ENCODE measurements around the gene LLGL2.

Gene LLGL2

DNA sequence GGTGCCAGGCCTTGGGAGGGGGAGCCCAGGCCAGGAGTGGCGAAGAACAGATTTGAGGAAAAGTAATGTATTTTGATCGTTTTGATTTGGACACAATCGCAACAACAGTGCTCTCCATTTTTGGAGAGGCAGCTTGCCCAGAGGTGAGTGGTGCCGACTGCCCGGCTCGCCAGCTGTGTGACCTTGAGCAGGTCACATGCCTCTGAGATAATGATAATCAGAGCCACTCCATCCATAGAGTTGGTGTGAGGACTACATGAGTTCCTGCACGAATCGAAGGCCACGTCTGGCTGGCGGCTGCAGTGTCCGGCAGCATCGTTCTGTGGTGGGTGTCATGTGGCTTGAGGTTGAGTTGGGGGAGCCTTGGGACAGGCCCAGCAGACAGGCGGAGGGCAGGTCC, 20.7 kb downstream of the LLGL2 start:
- TF ChIP-seq, protein P1, sequence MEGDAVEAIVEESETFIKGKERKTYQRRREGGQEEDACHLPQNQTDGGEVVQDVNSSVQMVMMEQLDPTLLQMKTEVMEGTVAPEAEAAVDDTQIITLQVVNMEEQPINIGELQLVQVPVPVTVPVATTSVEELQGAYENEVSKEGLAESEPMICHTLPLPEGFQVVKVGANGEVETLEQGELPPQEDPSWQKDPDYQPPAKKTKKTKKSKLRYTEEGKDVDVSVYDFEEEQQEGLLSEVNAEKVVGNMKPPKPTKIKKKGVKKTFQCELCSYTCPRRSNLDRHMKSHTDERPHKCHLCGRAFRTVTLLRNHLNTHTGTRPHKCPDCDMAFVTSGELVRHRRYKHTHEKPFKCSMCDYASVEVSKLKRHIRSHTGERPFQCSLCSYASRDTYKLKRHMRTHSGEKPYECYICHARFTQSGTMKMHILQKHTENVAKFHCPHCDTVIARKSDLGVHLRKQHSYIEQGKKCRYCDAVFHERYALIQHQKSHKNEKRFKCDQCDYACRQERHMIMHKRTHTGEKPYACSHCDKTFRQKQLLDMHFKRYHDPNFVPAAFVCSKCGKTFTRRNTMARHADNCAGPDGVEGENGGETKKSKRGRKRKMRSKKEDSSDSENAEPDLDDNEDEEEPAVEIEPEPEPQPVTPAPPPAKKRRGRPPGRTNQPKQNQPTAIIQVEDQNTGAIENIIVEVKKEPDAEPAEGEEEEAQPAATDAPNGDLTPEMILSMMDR (IDR thresholded peaks at IDR 0.05; ENCODE audit: extremely low read depth, insufficient read depth, missing control alignments), result no peak
- in situ Hi-C loops (cut with MboI; ENCODE audit: low pct_unique_long_range_greater_than_20kb, low sequenced_read_pairs, unreplicated experiment), result no loop called here

DNA sequence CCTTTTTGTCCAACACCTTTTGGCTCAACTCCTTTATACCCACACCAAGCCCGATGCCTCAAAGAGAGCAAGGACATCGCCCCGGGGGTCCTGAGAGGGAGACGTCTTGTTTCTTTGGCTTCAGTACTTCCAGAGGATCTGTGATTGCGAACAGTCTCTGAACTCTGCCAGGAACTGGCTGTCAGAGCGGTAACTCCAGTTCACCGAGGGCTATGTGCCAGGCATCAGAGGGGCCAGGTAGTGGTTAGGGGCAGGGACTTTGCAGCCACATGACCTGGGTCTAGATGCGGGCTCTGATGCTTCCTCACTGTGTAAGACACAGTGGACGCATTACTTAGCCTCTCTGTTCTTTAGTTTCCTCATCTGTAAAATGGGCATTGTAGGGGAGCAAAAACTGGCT, 21.6 kb downstream of the LLGL2 start:
- in situ Hi-C loops (cut with MboI; ENCODE audit: low pct_unique_long_range_greater_than_20kb, low sequenced_read_pairs, unreplicated experiment), result no loop called here
- no peak for DNase-seq (ENCODE audit: low spot score)
- TF ChIP-seq, protein P1 (IDR thresholded peaks at IDR 0.05; ENCODE audit: extremely low read depth, insufficient read depth, missing control alignments), result no peak

More for the DNA sequence above, 20.7 kb downstream of the LLGL2 start:
- DNase-seq (ENCODE audit: low spot score), result no peak

DNA sequence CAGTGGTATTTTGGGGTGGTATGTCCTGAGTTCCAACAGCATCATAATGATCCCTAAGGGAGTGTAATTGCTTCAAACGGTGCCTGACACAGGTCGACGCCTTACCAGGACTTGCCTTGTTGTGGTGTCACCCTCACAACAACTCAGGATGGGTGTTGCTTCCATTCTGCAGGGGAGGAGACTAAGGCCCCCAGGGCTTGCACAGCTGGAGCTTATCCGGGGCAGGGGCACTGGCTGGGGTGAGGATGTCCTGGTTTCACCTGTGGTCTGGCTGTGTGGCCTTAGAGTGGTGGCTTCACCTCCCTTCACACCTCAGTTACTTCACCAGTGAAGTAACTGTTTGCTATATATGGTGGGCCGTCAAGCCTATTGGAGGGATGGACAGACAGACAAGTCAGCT, 23.3 kb downstream of the LLGL2 start:
- TF ChIP-seq, protein P1 (IDR thresholded peaks at IDR 0.05; ENCODE audit: extremely low read depth, insufficient read depth, missing control alignments), result no peak
- in situ Hi-C loops (cut with MboI; ENCODE audit: low pct_unique_long_range_greater_than_20kb, low sequenced_read_pairs, unreplicated experiment), result no loop called here

DNA sequence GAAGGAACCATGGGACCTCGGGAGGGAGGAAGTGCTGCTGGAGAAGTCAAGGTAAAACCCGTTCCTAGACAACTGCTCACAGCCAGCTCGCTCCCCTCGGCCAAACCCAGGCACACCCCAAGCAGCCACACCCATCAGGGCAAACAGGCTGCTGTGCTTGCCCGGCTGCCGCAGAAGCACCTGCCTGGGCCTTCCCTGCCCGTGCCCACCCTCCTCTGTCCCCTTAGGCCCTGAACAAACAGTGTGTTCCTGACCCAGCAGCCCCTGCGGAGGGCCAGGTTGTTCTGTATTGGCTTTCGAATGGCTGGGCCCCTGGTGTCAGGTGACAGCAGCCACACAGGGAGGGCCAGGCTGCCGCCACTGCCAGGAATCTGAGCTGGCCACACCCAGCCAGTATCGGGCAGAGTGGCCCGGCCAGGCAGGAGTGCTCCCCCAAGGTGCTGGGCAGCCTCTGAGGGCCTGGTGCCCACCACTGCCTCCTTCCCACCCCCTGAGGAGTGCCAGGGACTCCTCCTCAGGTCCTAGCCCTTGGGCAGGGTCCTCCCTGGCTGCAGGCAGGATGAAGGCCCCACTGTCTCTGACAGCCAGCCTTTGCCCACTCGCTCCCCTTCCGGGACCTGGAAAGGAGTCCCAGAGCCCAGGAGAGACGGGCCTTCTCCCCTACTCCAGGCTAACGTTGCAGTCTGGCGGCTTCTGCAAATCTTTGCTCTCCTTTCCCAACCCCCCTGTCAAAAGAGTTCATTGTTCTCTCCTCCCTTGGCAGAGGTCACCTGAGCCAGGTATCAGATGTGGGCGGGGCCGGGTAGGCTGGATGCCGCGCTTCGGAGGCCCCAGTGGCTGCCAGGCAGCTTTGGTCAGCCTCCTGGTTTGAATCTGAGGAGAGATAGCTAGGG, 24.0 kb downstream of the LLGL2 start:
- in situ Hi-C loops (cut with MboI; ENCODE audit: low pct_unique_long_range_greater_than_20kb, low sequenced_read_pairs, unreplicated experiment), result no loop called here
- DNase-seq (ENCODE audit: low spot score), result no peak
- TF ChIP-seq, protein P1 (IDR thresholded peaks at IDR 0.05; ENCODE audit: extremely low read depth, insufficient read depth, missing control alignments), result no peak

More for the DNA sequence above, 23.3 kb downstream of the LLGL2 start:
- no peak for DNase-seq (ENCODE audit: low spot score)

DNA sequence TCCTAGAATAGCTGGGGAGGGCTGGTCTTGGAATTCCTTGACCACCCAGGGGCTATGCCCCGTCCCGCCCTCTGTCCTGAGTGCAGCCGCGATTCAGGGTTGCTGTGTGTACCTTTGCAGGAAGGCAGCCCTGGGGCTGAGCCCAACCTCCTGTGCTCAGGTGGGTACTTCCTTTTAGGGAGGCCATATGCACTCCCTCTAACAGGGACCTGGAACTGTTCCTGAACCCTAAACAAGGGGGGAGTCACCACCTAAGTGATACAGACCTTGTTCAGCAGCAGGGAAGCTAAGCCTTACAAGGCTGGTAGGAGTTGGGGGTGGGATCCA, 24.6 kb downstream of the LLGL2 start:
- TF ChIP-seq, protein P1 (IDR thresholded peaks at IDR 0.05; ENCODE audit: extremely low read depth, insufficient read depth, missing control alignments), result no peak
- in situ Hi-C loops (cut with MboI; ENCODE audit: low pct_unique_long_range_greater_than_20kb, low sequenced_read_pairs, unreplicated experiment), result no loop called here
- no peak for DNase-seq (ENCODE audit: low spot score)

DNA sequence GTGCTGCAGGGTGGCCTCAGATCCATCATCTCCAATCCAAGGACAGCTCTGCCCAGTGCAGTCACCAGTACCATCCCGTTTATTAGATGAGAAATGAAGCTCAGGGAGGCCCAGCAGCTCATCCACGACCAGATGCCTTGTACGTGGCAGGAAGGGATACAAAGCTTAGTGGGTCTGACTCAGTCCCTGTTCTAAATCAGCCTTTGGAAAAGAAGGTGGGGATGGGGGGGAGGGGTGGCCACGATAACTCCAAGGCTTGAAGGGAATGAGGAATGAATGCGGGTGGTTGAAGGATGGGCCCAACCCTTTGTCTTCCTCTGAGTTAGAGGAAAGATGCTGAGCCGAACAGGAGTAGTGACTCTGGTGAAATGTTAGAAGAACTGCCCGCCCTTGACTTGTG, 25.8 kb downstream of the LLGL2 start:
- in situ Hi-C loops (cut with MboI; ENCODE audit: low pct_unique_long_range_greater_than_20kb, low sequenced_read_pairs, unreplicated experiment), result no loop called here
- DNase-seq (ENCODE audit: low spot score), result no peak
- TF ChIP-seq, protein P1 (IDR thresholded peaks at IDR 0.05; ENCODE audit: extremely low read depth, insufficient read depth, missing control alignments), result no peak
